Activated CD8-positive, alpha-beta memory T cell treated with anti-CD3 and anti-CD28 coated beads, Interleukin-2, amount 10 ng/mL, durations not matched to agents 7 days and 5 days (primary cell): ENCODE measurements around the gene HSD17B12. TPM values are rescaled to one million over a fixed set of nuclear protein-coding genes. Genes with fewer than 3 reads are reported as not detected.

Experiments used
- ATAC-seq: fragments of 150-1000 bp; cut with Tn5 transposase; one replicate; pipeline ENCODE4 v1.10.0; 2021; ENCODE audit warnings: moderate library complexity
- CTCF ChIA-PET: fragments of 350-600 bp; sonication (Branson Sonifier 250); formaldehyde crosslinking; loops from one replicate; lab custom pipeline; 2021; ENCODE audit warnings: antibody characterized with exemption; lab: Charles Lee
- DNase-seq: peaks from one replicate; pipeline ENCODE4 v3.0.0-alpha.2; 2020
- H3K27ac Mint-ChIP-seq: one replicate; pipeline ENCODE4 v1.8.0; 2021; ENCODE audit warnings: mild to moderate bottlenecking, mixed read lengths
- H3K27me3 Mint-ChIP-seq: one replicate; pipeline ENCODE4 v1.8.0; 2021; ENCODE audit warnings: mixed read lengths
- H3K36me3 Mint-ChIP-seq: one replicate; pipeline ENCODE4 v1.8.0; 2021; ENCODE audit warnings: mild to moderate bottlenecking, mixed read lengths
- H3K4me1 Mint-ChIP-seq: one replicate; pipeline ENCODE4 v1.8.0; 2021; ENCODE audit warnings: mixed read lengths
- H3K4me3 Mint-ChIP-seq: one replicate; pipeline ENCODE4 v1.8.0; 2021; ENCODE audit warnings: mild to moderate bottlenecking, moderate library complexity, mixed read lengths
- H3K9me3 Mint-ChIP-seq: one replicate; pipeline ENCODE4 v1.8.0; 2022; ENCODE audit warnings: low read depth, mixed read lengths
- total RNA-seq, 2 experiments: library from RNA; stranded (reverse); gene quantifications; one replicate each; pipeline ENCODE4 v1.2.3, GENCODE V29; 2021

The HSD17B12 gene
- total RNA-seq, 2 experiments from 2014 or later, result 26.1 to 30.9 TPM

DNA sequence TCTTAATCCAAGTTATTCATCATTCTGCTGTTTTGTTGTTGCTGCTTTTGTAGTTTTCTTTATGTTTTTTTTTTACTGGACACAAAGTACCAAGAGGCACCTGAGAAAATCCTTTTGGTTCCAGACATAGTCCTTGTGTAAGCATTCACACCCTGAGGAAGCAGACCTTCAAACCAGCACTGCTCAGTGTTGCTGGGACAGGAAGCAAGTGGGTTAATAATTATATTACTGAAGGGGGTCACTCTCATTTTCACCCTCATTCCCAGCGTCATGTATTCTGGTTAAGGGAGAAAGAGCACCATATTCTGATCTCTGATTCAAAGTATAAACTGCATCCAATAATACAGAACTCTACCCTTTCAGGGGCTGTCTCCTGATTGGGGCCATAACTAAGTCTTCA is 194.2 kb downstream of the HSD17B12 start:
- no peak for ATAC-seq
- H3K27me3 Mint-ChIP-seq, result peaks cover 59% of the 10 kb centered on the region
- H3K9me3 Mint-ChIP-seq, result no peaks in the 10 kb centered on the region

DNA sequence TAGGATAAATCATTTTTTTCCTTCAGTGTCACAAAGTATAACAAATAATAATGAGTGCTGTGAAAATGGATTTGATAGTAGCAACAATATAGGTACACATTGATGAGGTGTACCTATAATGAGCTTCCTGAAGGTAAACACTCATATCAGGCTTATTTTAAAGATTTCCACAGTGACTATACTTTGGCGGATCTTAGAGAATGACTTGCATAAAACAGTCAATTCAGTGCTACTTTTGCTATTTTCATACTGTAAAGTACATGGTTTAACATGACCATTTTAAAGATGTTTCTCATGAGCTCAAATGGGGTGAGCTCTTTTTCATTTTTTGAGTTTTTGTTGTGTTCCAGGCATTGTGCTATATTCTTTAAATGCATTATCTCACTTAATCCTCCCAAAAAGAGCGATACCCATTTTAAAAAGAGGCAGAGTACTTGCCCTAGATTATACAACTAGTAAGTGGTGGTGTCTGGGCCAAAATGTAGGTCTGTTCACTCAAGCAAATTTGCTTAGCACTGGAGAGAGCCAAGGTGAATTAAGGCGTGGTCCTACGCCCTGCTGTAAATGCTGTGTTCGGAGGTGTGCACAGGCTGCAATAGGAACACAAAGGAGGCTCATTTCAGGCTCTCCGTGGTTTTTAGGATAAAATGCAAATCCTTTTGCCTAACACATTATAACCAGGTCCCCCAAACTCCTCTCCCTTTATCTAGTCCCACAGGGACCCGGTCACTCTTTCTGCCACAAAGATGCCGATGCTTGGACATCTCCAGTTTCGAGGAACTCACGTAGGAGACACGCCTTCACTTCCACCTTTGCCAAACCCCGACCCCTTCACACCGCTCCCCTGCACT is 199.5 kb downstream of the HSD17B12 start:
- Mint-ChIP-seq H3K9me3 (no peaks in the 10 kb centered on the region), H3K36me3 (peaks cover 17% of the 10 kb centered on the region), H3K27ac (peak overlapping the region; percentile 70), H3K4me3 (peak overlapping the region; percentile 76), H3K4me1 (peaks cover 21% of the 10 kb centered on the region), H3K27me3 (peaks cover 17% of the 10 kb centered on the region)
- no peak for ATAC-seq
- no peak for DNase-seq
- CTCF ChIA-PET, result interaction anchor here (0.8 to 1.6 kb wide), 4 partner anchors 10 to 63 kb away, joined by 3 to 13 read pairs (median 4); no protein-coding TSS in a partner anchor

More for the DNA sequence above, 194.2 kb downstream of the HSD17B12 start:
- no peak for DNase-seq
- no peak overlapping the region for H3K4me3 Mint-ChIP-seq
- no peaks in the 10 kb centered on the region for H3K36me3 Mint-ChIP-seq
- no peak overlapping the region for H3K27ac Mint-ChIP-seq
- CTCF ChIA-PET, result no interaction called here
- peaks cover under 1% of the 10 kb centered on the region for H3K4me1 Mint-ChIP-seq

DNA sequence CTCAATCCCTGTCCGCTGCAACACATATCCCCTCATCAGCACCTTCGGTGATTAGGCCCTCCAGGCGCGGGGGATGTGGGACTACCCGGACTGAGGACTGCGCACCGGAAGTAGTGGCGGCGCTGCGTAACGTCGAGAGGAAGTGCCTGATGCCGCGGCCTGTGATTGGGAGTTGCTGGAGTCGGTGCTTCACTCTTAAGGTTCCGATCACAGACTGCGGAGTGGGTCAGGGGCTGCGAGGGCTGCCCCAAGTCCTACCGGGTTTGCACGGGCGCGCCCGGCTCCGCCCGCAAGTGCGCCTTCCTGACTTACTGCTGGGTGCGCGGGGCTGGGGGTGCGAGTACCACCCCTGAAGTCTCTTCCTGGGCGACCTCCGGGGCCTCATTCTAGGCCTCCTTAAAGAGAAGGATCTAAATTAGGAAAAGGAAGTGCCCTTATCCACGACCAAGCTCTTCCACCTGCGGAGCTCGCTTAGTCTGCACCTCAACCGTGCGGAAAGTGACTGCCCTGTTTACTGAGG is 200.2 kb downstream of the HSD17B12 start, which contains the start of gene ALKBH3:
ALKBH3 (plus strand) TSS at position 192 of the 520 bp plus-strand sequence. CDS start 1,822 bp downstream, outside the sequence.
- Mint-ChIP-seq H3K36me3 (peaks cover 17% of the 10 kb centered on the region), H3K27me3 (peaks cover 12% of the 10 kb centered on the region), H3K27ac (peak within 1 kb of the TSS; percentile 70), H3K4me3 (peak within 1 kb of the TSS; percentile 76), H3K9me3 (no peaks in the 10 kb centered on the region), H3K4me1 (peaks cover 21% of the 10 kb centered on the region)
- CTCF ChIA-PET, result interaction anchor here (0.7 to 1.6 kb wide), 8 partner anchors 9 to 569 kb away, joined by 3 to 13 read pairs (median 3); partner anchors contain the start of genes API5, C11orf96 and EXT2
- peak; percentile 100 for ATAC-seq
- peak; percentile 93 for DNase-seq

DNA sequence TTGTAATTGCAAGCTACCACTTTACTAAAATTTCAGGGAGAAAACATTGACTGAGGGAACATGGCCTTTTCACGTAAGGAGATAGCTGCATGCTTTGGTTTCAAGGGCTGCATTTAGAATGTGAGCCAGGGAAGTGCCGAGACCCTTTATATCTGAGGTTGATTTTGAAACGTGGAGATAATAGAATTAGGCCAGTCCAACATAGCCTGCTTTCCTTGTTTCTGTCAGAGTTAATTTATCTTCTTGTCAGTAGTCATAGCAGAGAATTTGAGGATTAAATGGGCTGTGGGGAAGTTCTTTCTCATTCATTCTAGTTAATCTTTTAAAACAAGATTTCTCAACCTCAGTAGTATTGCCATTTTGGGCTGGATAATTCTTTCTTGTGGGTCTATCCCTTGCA is 212.3 kb downstream of the HSD17B12 start:
- no peaks in the 10 kb centered on the region for H3K9me3 Mint-ChIP-seq
- ATAC-seq (no peak), DNase-seq (no peak)
- CTCF ChIA-PET, result interaction anchor here (0.9 to 1.2 kb wide), 3 partner anchors 17 to 52 kb away, joined by 3 to 8 read pairs (median 4); partner anchors contain the start of gene C11orf96
- no peak overlapping the region for H3K4me3 Mint-ChIP-seq
- no peaks in the 10 kb centered on the region for H3K4me1 Mint-ChIP-seq
- peaks cover 33% of the 10 kb centered on the region for H3K36me3 Mint-ChIP-seq
- H3K27me3 Mint-ChIP-seq, result no peaks in the 10 kb centered on the region
- no peak overlapping the region for H3K27ac Mint-ChIP-seq

DNA sequence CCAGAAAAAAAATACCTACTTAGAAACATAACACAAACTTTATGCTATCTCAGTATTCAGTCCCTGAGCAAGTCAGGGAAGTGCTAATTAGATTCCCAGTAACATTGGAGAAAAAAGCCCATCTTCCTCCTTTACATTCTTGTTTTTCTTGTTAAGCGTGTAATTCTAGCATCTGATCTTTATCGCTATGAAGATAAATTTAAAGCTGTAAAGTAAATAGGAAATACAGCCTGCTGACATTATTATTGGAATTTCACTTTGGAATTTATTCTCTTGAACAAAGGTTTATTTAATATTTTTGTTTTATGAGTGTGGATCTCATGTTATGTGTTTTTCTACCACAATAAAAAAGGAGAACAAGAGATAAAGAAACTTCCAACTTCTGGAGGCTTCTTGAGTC is 214.0 kb downstream of the HSD17B12 start:
- no peaks in the 10 kb centered on the region for H3K9me3 Mint-ChIP-seq
- no peaks in the 10 kb centered on the region for H3K27me3 Mint-ChIP-seq
- no peak overlapping the region for H3K4me3 Mint-ChIP-seq
- ATAC-seq (no peak), DNase-seq (no peak)
- no peaks in the 10 kb centered on the region for H3K4me1 Mint-ChIP-seq
- no peak overlapping the region for H3K27ac Mint-ChIP-seq
- peaks cover 37% of the 10 kb centered on the region for H3K36me3 Mint-ChIP-seq
- CTCF ChIA-PET, result no interaction called here

DNA sequence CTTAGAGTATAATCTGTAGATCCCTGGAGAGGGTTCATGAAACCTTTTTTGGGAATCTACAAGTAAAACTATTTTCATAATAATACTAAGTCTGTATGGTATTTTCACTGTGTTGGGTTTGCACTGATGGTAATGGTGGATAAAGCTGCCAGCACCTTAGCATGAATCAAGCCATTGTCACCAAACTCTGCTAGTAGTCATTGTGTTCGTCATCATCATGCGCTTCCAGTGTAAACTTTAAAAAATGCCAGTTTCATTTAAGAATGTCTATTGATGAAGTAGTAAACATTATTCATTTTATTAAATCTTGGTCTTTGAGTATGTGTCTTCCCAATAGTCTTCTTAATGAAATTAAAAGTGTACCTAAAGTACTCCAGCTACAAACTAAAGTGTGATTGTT is 215.1 kb downstream of the HSD17B12 start:
- Mint-ChIP-seq H3K27me3 (no peaks in the 10 kb centered on the region), H3K4me3 (no peak overlapping the region), H3K27ac (no peak overlapping the region), H3K4me1 (no peaks in the 10 kb centered on the region), H3K9me3 (no peaks in the 10 kb centered on the region), H3K36me3 (peaks cover 32% of the 10 kb centered on the region)
- CTCF ChIA-PET, result no interaction called here
- DNase-seq (no peak), ATAC-seq (no peak)

DNA sequence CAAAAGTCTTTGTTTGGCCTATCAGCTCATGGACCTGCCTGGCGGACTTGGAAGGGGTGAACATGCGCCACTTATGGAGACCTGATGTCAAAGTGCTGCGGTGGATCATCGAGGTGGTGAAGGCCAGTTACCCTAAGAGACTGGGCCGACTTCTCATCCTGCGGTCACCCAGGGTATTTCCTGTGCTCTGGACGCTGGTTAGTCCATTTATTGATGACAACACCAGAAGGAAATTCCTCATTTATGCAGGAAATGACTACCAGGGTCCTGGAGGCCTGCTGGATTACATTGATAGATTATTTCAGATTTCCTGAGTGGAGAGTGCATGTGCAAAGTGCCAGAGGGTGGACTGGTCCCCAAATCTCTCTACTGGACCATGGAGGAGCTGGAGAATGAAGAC is 218.0 kb downstream of the HSD17B12 start:
- DNase-seq (no peak), ATAC-seq (no peak)
- Mint-ChIP-seq H3K27ac (no peak overlapping the region), H3K36me3 (peaks cover 23% of the 10 kb centered on the region), H3K4me1 (no peaks in the 10 kb centered on the region), H3K4me3 (no peak overlapping the region), H3K27me3 (no peaks in the 10 kb centered on the region), H3K9me3 (no peaks in the 10 kb centered on the region)
- CTCF ChIA-PET, result interaction anchor here (0.6 kb wide), 1 partner anchor 195 kb away, joined by 3 read pairs; no protein-coding TSS in a partner anchor

DNA sequence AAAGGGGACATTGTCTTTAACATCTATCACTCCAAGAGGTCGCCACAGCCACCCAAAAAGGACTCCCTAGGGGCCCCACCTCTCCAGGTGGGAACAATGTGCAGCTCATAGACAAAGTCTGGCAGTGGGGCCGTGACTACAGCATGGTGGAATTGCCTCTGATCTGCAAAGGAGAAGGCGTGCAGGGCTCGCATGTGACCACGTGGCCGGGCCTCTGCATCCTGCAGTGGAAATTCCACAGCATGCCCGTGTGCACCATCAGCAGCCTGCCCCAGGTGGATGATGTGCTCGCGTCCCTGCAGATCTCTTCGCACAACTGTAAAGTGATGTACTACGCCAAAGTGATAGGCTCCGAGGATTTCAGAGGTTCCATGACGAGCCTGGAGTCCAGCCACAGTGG is 218.6 kb downstream of the HSD17B12 start:
- Mint-ChIP-seq H3K36me3 (peaks cover 23% of the 10 kb centered on the region), H3K4me3 (no peak overlapping the region), H3K27ac (no peak overlapping the region), H3K27me3 (no peaks in the 10 kb centered on the region), H3K4me1 (no peaks in the 10 kb centered on the region), H3K9me3 (no peaks in the 10 kb centered on the region)
- CTCF ChIA-PET, result no interaction called here
- DNase-seq, result no peak
- ATAC-seq, result no peak

DNA sequence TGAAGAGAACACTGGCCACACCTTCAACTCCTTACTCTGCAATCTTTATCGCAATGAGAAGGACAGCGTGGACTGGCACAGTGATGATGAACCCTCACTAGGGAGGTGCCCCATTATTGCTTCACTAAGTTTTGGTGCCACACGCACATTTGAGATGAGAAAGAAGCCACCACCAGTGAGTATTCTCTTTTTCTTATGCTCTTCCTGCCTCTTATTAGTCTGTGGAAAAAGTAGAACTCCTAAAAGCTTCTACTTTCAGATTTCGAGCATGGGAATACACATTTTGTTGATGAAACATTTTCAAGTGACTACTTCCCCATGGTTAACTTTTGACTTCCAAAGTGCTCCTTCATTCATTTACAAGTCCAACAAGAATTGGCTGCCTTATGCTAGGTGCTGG is 221.0 kb downstream of the HSD17B12 start:
- no peak overlapping the region for H3K4me3 Mint-ChIP-seq
- DNase-seq, result no peak
- CTCF ChIA-PET, result no interaction called here
- ATAC-seq, result no peak
- peaks cover 18% of the 10 kb centered on the region for H3K36me3 Mint-ChIP-seq
- H3K27ac Mint-ChIP-seq, result no peak overlapping the region
- H3K27me3 Mint-ChIP-seq, result no peaks in the 10 kb centered on the region
- no peaks in the 10 kb centered on the region for H3K9me3 Mint-ChIP-seq
- H3K4me1 Mint-ChIP-seq, result no peaks in the 10 kb centered on the region

DNA sequence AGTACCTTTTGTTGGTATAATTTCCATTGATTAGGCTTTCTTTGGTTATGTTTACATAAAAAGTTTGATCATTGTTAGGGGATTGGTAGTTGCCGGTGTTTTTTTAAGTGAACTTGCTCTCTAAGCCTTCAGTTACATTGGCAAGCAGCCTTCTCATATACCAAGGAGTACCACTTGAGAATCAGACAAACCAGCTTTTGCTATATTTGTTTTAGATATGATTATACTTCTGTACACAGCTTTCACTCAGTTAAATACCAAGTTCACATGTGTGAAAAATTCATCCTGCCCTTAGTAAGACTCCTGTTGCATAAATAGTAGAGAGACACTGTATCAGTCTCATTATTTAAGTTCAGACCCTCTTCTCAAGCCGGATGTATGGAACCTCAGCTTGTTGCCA is 222.5 kb downstream of the HSD17B12 start:
- Mint-ChIP-seq H3K27ac (no peak overlapping the region), H3K36me3 (peaks cover 12% of the 10 kb centered on the region), H3K4me3 (no peak overlapping the region), H3K27me3 (no peaks in the 10 kb centered on the region), H3K4me1 (peaks cover 10% of the 10 kb centered on the region), H3K9me3 (no peaks in the 10 kb centered on the region)
- no peak for DNase-seq
- no peak for ATAC-seq
- CTCF ChIA-PET, result no interaction called here

DNA sequence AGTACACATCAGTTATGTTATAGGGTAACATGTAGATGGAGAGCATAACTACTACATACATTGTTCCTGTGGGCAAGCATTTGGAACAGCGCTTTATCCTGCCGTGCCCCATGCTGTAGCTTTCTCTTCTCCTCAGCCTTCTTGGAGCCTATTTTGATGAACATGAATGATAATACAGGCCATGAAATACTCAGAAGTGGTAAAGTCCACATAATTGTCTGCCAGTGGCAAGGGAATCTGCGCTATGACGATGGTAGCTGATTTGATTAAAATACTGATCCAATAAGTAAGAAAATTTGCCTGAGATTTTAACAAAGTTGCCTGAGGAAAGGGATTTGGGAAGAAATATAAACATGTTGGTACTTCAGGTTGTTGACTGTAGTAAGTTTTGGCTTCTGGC is 223.4 kb downstream of the HSD17B12 start:
- Mint-ChIP-seq H3K27me3 (no peaks in the 10 kb centered on the region), H3K4me1 (peaks cover 10% of the 10 kb centered on the region), H3K36me3 (peaks cover 10% of the 10 kb centered on the region), H3K9me3 (no peaks in the 10 kb centered on the region), H3K4me3 (no peak overlapping the region), H3K27ac (no peak overlapping the region)
- DNase-seq (no peak), ATAC-seq (no peak)
- CTCF ChIA-PET, result interaction anchor here (0.8 to 1.4 kb wide), 2 partner anchors 14 to 41 kb away, joined by 4 to 5 read pairs; no protein-coding TSS in a partner anchor

DNA sequence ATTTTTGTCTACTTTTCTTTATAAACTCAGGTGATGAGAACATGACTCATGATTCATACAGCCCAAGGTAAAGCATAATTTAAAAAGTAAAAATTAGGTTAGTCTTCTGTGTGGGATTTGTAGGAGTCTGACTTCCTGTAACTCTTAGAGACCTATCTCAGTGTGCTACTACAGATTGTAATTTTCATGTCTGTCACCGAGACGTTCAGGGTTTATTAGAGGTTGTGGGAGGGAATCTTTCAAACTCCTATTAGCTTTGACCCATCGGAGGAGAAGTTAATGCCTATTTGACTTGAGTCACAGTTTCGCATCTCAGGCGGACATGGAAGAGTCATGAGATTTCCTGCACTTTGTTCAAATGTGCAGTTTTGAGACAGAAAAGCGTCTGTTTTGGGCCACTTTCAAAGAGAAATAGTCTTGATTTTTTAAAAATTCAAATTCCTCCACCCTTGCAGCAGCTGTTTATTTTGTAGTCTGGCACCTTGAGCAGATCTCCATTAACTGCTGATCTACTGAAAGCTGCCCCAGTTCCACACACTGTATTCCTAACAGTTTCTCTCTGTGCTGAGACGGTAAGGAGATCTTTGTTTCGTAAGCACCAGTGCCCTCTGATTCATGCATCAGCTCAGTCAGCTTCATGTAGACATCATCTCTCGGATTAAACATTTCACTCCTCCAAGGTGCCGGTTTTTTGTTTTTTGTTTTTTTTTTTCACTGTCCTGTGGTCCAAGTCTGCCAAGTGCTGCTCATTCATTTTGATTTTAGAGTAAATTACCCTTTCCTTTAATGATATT is 224.4 kb downstream of the HSD17B12 start:
- H3K36me3 Mint-ChIP-seq, result peaks cover 11% of the 10 kb centered on the region
- H3K27me3 Mint-ChIP-seq, result no peaks in the 10 kb centered on the region
- no peak overlapping the region for H3K27ac Mint-ChIP-seq
- peaks cover 10% of the 10 kb centered on the region for H3K4me1 Mint-ChIP-seq
- DNase-seq, result no peak
- CTCF ChIA-PET, result interaction anchor here (1.4 to 6.1 kb wide), 2 partner anchors 15 to 40 kb away, joined by 4 to 24 read pairs; no protein-coding TSS in a partner anchor
- no peaks in the 10 kb centered on the region for H3K9me3 Mint-ChIP-seq
- ATAC-seq, result no peak
- no peak overlapping the region for H3K4me3 Mint-ChIP-seq

DNA sequence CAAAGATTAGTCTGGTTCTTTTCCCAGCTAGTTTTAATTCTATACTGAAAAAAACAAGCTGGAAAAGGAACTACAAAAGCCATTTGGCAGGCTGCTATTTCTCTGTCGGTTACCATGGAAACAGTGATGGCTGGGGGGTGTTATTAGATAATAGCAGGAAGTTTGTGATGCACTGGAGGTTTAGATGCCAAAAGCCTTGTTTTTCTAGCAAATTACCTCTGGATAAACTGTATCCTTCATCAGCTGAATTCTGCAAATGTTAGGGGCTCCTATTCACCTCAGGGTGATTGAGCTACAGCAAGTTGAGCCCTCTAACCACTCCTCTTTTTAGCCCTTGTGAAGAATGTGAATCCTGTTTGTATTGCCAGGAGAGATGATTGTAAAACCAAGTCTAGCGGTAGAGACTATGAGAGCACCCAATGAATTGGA is 225.3 kb downstream of the HSD17B12 start:
- H3K27ac Mint-ChIP-seq, result no peak overlapping the region
- H3K4me3 Mint-ChIP-seq, result no peak overlapping the region
- ATAC-seq (no peak), DNase-seq (no peak)
- no peaks in the 10 kb centered on the region for H3K9me3 Mint-ChIP-seq
- peaks cover 10% of the 10 kb centered on the region for H3K4me1 Mint-ChIP-seq
- H3K27me3 Mint-ChIP-seq, result no peaks in the 10 kb centered on the region
- CTCF ChIA-PET, result interaction anchor here (6.1 kb wide), 1 partner anchor 16 kb away, joined by 24 read pairs; no protein-coding TSS in a partner anchor
- peaks cover 13% of the 10 kb centered on the region for H3K36me3 Mint-ChIP-seq
